GM10266 (cell line): ENCODE data around the gene ATE1.
"Not testable (repeated sequence)": the region's sequence is repeated elsewhere in the genome, so short reads cannot be mapped to it uniquely, and the experiment has no call there.

Experiments used
- DNase-seq: peaks from one replicate; pipeline ENCODE4 v3.0.0; 2012; ENCODE audit errors: extremely low spot score
- TF ChIP-seq, protein P1 (sequence below): IDR thresholded peaks from 2 replicates; pipeline ENCODE4 v1.5.1; 2012; ENCODE audit warnings: mild to moderate bottlenecking, low read depth; ENCODE audit not compliant: control insufficient read depth, insufficient read depth; ENCODE audit errors: missing control alignments

The ATE1 gene

DNA sequence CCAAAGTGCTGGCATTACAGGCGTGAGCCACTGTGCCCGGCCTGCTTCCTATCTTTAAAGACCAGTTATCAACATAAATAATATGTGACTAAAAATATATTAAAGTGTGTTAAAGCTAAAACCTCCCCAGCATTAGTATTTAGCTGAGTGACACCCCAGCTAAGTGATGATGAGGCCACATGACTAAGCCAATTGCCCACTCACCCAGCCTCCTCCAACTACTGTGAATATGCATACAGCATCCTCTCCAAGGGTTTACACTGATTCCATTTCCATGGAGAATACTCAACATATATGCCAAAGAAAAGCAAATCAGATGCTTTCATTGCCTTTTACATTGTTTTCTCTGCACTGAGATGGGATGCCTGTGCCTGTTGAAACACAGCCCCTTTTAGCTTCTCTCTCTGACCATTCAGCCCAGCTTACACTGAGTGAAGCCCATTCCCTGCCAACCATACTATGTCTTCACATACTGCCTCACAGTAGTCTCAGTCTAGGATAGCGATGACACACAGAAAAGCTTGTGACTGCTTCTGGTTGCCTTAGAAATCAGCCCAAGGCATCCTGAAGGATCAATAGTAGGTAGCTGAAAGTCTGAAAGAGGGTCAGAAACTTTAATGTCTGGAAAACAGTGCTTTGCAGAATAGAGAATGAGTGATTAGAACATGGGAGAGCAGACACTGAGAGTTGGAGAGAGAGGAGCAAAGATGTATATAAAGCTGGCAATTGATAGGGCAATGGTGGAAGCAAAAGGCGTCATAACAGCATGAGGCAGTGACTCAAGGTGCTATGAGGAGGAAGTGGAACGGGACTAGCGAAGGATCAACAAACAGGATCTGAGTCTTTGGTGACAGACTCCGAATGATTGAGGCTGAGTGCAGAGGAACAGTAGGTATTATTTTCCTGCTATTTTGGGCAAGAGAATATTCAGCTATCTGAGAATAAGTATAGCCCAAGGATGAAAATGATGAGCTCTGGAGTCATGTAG lies 19.8 kb upstream of the ATE1 start:
- TF ChIP-seq, protein P1, sequence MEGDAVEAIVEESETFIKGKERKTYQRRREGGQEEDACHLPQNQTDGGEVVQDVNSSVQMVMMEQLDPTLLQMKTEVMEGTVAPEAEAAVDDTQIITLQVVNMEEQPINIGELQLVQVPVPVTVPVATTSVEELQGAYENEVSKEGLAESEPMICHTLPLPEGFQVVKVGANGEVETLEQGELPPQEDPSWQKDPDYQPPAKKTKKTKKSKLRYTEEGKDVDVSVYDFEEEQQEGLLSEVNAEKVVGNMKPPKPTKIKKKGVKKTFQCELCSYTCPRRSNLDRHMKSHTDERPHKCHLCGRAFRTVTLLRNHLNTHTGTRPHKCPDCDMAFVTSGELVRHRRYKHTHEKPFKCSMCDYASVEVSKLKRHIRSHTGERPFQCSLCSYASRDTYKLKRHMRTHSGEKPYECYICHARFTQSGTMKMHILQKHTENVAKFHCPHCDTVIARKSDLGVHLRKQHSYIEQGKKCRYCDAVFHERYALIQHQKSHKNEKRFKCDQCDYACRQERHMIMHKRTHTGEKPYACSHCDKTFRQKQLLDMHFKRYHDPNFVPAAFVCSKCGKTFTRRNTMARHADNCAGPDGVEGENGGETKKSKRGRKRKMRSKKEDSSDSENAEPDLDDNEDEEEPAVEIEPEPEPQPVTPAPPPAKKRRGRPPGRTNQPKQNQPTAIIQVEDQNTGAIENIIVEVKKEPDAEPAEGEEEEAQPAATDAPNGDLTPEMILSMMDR = no peak
- no peak for DNase-seq

DNA sequence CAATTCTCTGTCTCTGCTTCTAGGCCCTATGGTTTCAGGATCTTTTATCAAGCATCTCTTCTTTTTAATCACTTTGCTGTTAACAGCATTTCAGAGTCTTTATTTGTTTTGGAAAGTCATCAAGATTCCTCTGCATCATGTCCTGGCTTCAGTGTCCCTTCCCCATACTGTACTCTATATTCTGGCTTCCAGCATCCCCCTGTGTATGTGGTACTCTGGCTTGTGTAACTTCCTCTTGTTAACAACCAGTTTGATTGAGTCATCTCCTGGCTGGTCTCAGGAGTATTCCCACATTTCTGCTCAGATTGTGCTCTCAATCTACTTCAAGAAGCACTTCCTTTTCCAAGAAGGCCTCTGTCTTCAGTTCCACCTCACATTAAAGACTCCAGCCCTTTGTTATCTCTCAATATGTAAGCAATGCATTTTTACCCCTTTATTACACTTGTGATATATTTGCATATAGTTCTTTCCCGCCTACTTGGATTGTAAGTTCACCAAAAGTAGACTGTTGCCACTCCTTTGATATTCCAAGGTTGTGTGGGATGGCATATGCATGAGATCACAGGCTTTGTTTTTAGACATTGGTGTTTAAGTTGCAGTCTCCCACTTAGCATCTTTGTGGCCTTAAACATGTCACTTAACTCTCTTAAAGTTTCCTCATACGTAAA lies 15.1 kb upstream of the ATE1 start:
- no peak for DNase-seq

DNA sequence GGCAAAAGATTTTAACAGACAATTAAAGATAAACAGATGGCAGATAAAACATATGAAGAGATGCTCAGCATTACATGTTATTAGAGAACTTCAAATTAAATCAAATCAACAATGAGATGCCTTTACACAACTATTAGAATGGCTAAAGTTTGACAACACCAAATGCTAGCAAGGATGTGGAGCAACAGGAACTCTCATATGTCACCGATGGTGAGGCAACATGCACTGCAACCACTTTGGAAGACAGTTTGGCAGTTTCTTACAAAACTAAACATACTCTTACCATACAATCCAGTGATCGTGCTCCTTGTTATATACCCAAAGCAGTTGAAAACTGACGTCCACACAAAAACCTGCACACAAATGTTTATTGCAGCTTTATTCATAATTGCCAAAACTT lies 13.7 kb upstream of the ATE1 start:
- TF ChIP-seq, protein P1 = no peak
- no peak for DNase-seq

More for the DNA sequence above, 15.1 kb upstream of the ATE1 start:
- TF ChIP-seq, protein P1 = no peak

DNA sequence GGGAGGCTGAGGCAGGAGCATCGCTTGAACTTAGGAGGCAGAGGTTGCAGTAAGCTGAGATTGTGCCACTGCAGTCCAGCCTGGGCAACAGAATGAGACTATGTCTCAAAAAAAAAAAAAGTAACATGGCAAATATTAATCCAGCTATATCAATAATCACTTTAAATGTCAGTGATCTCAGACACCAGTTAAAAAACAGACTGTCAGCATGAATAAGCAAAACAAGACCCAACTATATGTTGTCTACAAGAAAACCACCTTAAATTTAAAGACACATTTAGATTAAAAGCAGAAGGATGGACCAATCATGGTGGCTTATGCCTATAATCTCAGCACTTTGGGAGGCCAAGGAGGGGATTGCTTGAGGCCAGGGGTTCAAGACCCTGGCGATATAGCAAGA lies 8.5 kb upstream of the ATE1 start:
- TF ChIP-seq, protein P1 = no peak
- no peak for DNase-seq

DNA sequence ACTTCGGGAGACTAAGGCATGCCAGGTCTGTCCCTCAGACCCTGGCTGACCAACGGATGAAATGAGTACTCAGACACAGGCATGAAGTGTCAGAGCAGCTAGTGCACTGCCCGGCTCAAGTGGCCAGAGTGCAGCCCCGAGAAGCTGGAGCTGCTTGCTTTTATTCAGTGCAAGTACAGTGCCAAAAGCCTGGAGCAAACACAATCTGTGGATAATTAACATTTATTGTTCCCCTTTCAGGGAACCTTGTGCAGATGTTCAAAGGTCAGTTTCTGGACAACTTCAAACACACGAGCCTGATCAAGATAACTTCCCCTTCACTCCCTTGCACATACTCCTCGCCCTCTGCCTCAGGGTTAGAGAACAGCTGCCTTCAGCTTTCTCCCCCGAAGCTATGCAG lies 7.9 kb upstream of the ATE1 start:
- no peak for DNase-seq
- TF ChIP-seq, protein P1 = no peak

DNA sequence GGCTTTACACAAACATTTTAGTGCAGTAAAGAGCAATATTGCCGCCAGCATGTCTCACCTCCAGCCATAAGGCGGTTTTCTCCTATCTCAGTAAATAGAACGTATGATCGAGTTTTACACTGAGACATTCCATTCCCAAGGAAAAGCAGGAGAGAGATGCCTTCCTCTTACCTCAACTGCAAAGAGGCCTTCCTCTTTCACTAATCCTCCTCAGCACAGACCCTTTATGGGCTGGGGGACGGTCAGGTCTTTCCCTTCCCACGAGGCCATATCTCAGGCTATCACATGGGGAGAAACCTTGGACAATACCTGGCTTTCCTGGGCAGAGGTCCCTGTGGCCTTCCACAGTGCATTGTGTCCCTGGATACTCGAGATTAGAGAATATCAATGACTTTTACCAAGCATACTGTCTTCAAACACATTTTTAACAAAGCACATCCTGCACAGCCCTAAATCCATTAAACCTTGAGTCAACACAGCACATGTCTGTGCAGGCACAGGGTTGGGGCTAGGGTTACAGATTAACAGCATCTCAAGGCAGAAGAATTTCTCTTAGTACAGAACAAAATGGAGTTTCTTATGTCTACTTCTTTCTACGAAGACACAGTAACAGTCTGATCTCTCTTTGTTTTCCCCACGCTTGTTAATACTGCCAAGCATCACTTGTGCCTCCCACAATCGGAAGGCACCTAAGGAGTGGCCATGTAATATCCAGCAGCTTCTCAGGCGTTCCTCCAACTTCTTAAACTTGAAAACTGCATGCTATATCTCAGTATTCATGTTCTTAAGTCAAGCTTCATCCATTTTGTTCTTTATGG lies 2.6 kb upstream of the ATE1 start:
- DNase-seq = not testable (repeated sequence)

DNA sequence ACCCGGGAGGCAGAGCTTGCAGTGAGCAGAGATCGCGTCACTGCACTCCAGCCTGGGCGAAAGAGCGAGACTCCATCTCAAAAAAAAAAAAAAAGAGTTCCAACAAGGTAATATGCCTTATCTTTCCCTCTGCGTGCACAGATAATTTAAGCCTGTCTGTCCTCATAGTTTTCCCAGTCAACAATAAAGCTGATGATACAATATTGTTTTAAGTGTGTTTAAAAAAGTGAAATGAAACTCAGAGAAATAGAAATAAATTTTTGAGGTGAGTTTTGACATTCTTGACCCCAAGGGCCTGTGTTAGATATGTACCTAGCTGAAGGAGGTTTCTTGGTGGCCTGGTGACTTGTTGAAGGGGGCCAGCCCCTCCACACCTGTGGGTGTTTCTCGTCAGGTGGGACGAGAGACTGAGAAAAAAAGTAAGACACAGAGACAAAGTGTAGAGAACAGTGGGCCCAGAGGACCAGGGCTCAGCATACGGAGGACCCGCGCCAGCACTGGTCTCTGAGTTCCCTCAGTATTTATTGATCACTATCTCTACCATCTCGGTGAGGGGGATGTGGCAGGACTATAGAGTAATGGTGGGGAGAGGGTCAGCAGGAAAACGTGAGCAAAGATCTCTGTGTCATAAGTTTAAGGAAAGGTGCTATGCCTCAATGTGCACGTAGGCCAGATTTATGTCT lies 1.9 kb upstream of the ATE1 start:
- not testable (repeated sequence) for DNase-seq
